Hepatocyte (in vitro differentiated cells): ENCODE results near the gene VPS4A.

Source experiments
- CTCF ChIP-seq: fragments of 200-600 bp; sonication (generic); IDR thresholded peaks from 2 replicates; pipeline ENCODE4 v1.5.1; 2016; ENCODE audit warnings: antibody characterized with exemption, mild to moderate bottlenecking; ENCODE audit not compliant: poor library complexity
- EZH2 ChIP-seq: fragments of 200-600 bp; sonication (generic); IDR thresholded peaks from 2 replicates; pipeline ENCODE4 v1.6.1; 2016; ENCODE audit warnings: antibody characterized with exemption, mild to moderate bottlenecking, borderline replicate concordance
- EZH2phosphoT487 ChIP-seq: fragments of 200-600 bp; sonication (generic); IDR thresholded peaks from one replicate; pipeline ENCODE4 v1.6.1; 2018; ENCODE audit warnings: antibody characterized with exemption, mild to moderate bottlenecking, low read depth, moderate library complexity; ENCODE audit not compliant: unreplicated experiment, severe bottlenecking

GRCh38 chr16:69294051-69294450, 17.1 kb upstream of the VPS4A start:
- TF ChIP-seq CTCF, result no peak
- no peak for TF ChIP-seq EZH2
- no peak for TF ChIP-seq EZH2phosphoT487
